ENCODE data around the gene KLHL22.
"Not testable (repeated sequence)": the region's sequence is repeated elsewhere in the genome, so short reads cannot be mapped to it uniquely, and the experiment has no call there.

The KLHL22 gene

DNA sequence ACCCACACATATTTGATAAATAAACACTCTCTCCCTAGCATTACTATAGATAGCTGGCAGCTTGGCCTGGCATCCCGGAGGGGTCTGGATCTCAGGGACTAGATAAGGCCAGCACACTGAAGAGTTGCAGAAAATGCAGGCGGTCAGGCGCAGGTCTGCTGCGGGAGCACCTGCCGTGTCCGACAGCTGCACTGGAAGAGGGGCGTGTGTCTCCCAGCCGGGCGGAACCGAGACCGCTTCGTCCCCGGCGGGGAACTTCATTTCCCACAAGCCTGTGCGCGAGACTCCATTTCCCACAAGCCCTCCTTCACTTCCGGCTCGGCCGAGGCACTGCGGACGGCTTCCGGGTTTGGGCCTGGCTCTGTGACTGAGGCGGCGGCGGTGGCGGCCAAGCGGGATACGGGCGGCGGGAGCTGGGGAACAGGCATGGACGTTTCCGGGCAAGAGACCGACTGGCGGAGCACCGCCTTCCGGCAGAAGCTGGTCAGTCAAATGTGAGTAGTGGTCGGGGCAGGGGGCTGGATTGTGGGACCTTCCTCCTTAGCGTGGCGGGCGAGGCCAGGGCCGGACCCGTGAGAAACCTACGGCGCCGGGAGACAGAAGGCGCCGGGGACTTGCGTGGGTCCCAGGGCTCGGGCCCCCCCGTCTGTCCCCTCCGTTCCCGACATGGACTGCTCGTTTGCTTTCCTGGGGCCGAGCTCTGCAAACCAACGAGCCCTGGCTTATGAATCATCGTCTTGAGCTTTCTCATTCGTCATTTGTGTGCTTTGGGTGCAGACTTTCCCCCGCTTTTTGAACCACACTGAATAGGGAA is 11.9 kb upstream of the KLHL22 start, which contains the start of gene MED15:
Gene MED15 (plus strand): TSS at position 358 of the 814 bp plus-strand sequence. CDS start 69 bp downstream, at position 427.
- peak within 1 kb of the TSS; percentile 96 for H3K4me3 ChIP-seq (ENCODE audit: low read length)

DNA sequence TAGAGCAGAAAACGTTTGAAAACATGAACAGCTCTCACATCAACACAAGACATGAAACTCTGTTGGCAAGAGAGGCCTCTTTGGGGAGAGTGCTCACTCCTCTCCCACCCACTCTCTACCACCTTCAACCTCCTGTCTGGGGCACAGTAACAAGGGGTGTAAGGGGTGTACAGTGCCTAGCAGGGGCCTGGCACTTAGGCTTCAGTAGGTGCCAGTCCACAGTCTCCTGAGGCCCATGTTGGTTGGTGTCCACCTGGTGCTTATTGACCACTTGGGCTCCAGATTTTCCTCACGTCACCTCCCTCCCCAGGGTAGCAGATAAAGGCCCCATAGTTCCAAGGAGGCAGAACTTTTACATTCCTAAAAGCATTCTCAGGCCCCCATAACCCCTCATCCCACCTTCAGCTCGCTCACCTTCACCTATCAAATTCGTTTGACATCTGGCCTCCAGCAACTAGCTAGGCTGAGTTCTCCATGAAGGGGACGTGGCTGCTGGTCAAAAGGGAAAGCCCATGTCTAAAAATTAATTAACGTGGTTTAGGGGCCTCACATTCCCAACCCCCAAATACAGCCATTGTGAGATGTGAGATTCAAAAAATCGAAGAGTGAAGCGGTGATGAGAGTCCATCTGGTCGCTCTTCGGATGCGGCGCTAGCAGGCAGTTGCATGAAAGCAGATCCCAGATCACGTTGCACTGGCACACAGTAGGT is 11.1 kb upstream of the KLHL22 start:
- peak overlapping the region; percentile 96 for H3K4me3 ChIP-seq (ENCODE audit: low read length)
- TF ChIP-seq, protein P1, sequence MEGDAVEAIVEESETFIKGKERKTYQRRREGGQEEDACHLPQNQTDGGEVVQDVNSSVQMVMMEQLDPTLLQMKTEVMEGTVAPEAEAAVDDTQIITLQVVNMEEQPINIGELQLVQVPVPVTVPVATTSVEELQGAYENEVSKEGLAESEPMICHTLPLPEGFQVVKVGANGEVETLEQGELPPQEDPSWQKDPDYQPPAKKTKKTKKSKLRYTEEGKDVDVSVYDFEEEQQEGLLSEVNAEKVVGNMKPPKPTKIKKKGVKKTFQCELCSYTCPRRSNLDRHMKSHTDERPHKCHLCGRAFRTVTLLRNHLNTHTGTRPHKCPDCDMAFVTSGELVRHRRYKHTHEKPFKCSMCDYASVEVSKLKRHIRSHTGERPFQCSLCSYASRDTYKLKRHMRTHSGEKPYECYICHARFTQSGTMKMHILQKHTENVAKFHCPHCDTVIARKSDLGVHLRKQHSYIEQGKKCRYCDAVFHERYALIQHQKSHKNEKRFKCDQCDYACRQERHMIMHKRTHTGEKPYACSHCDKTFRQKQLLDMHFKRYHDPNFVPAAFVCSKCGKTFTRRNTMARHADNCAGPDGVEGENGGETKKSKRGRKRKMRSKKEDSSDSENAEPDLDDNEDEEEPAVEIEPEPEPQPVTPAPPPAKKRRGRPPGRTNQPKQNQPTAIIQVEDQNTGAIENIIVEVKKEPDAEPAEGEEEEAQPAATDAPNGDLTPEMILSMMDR (conservative IDR thresholded peaks at IDR 0.05; ENCODE audit: low read length), result no peak
- DNase-seq (ENCODE audit: low read depth), result no peak

More for the DNA sequence above, 11.9 kb upstream of the KLHL22 start, which contains the start of gene MED15:
- TF ChIP-seq, protein P1 (conservative IDR thresholded peaks at IDR 0.05; ENCODE audit: low read length), result no peak
- DNase-seq (ENCODE audit: low read depth), result peak; percentile 85

DNA sequence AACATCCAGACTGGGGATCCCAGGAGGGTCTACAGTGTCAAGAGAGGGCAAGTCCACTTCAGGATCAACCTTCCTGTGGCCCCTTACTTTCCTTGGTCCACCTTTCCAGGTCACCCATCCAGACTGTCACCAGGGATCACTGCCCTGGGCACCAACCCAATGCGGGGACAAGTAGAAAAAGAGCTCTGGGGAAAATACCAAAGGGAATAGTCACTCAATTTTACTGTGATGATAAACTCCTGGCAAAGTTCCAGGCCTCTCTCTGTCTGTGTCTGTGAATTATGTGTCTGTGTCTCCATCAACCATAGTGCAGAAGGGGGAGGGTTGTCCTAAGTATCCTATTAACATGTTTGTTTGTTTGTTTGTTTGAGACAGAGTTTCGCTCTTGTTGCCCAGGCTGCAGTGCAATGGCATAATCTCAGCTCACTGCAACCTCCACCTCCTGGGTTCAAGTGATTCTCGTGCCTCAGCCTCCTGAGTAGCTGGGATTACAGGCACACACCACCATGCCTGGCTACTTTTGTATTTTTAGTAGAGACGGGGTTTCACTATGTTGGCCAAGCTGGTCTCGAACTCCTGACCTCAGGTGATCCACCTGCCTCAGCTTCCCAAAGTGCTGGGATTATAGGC is 8.8 kb upstream of the KLHL22 start:
- DNase-seq (ENCODE audit: low read depth), result peak; percentile 73
- not testable (repeated sequence) for H3K4me3 ChIP-seq (ENCODE audit: low read length)

DNA sequence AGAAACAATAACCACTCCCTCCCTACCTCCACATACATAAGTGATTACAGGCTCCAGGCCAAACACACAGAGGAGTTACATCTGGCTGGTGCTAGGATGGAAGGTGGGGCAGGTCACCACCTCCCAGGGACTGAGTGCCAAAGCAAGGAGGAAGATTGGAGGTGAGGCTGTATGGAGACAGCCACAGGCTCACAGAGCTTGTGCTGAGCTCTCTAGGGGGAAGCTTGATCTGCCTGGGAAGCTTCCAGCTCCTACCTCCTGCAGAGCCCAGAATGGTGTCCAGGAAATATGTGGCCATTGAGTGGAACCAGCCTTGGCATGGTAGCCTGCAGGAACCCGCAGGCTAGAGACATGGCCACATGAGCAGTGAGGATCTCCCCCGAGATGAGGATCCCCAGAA is 8.2 kb upstream of the KLHL22 start:
- H3K4me3 ChIP-seq (ENCODE audit: low read length), result no peak overlapping the region
- TF ChIP-seq, protein P1 (conservative IDR thresholded peaks at IDR 0.05; ENCODE audit: low read length), result no peak
- no peak for DNase-seq (ENCODE audit: low read depth)

DNA sequence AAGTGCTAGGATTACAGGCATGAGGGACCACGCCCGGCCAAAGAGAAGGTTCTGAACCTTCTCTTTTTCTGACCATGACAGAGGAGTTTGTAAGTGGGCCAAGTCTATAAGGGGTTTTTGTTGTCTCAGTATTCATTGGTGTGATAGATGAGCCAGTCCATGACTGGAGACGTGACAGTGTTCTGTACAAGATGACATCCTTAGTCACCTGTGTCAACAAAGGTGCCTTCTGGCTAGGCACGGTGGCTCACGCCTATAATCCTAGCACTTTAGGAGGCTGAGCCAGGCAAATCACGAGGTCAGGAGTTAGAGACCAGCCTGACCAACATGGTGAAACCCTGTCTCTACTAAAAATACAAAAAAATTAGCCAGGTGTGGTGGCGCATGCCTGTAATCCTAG is 4.2 kb upstream of the KLHL22 start:
- DNase-seq (ENCODE audit: low read depth), result no peak
- TF ChIP-seq, protein P1 (conservative IDR thresholded peaks at IDR 0.05; ENCODE audit: low read length), result no peak

DNA sequence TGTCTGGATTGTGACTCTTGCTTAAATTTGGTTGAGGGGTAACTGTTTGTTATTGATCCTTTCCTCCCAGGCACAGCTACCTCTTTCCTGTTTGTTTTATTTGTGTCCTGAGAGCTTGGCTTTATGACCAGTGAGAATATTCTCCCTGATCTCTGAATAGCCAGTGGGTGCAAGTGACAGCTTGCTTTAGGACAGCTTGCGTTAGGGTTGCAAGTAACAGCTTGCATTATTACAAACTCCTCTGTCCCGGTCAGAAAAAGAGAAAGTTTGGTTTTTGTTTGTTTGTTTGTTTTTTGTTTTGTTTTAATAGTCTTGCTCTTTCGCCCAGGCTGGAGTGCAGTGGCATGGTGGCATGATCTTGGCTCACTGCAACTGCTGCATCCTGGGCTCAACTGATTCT is 3.3 kb upstream of the KLHL22 start:
- DNase-seq (ENCODE audit: low read depth), result no peak
- H3K4me3 ChIP-seq (ENCODE audit: low read length), result no peak overlapping the region
- TF ChIP-seq, protein P1 (conservative IDR thresholded peaks at IDR 0.05; ENCODE audit: low read length), result no peak

More for the DNA sequence above, 4.2 kb upstream of the KLHL22 start:
- no peak overlapping the region for H3K4me3 ChIP-seq (ENCODE audit: low read length)

DNA sequence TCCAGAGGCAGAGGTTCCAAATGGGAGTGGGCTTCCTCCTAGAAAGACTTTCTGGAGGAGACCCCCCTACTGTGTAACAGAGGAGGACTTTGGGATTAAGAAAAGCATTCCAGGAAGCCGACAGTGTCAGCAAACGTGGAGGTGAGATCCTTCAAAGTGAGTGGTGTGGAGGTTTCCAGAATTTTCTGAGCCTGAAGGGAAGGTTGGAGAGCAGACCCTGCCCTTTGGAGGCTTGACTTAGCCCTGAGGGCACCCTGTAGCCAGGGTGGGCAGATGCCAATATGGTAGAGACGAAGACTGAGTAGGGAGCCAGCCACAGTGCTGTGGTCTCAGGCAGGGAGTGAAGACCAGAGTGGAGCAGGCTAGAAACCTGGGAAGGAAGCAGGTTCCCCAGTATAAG is 1.8 kb upstream of the KLHL22 start:
- DNase-seq (ENCODE audit: low read depth), result no peak
- TF ChIP-seq, protein P1 (conservative IDR thresholded peaks at IDR 0.05; ENCODE audit: low read length), result no peak
- no peak overlapping the region for H3K4me3 ChIP-seq (ENCODE audit: low read length)

Measured in AG10803 (cell line).